Measurements from ENCODE around the gene SPATA31C1.
"Not testable (repeated sequence)": the region's sequence is repeated elsewhere in the genome, so short reads cannot be mapped to it uniquely, and the experiment has no call there.

SPATA31C1 gene

GRCh38 chr9:87886210-87886932 is 31.4 kb upstream of the SPATA31C1 start:
- no peak overlapping the region for H3K4me3 ChIP-seq (ENCODE audit: low read depth, low read length)

DNA sequence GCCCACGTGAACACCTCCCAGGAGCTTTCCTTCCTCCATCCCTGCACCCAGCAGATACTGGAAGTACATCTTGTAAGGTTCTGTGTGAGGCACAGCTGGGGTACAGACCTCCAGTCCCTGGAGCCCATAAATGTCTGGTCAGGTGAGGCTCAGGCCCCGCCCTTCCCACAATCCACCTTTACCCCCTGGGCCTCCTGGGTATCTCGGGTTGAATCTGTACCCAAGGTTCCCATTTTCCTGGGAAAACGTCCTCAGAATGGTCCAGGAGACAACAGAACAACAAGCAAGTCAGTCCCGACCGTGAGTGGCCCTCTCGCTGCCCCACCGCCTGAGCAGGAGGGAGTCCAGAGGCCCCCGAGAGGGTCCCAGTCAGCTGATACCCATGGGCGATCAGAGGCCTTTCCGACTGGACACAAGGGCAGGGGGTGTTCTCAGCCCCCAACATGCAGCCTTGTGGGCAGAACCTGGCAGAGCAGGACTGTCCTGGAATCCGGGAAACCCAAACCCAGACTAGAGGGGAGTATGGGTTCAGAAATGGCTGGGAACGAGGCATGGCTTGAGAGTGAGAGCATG is 30.7 kb upstream of the SPATA31C1 start:
- H3K4me3 ChIP-seq (ENCODE audit: low read depth, low read length) = no peak overlapping the region

- no peak overlapping the region for H3K4me3 ChIP-seq (ENCODE audit: low read depth, low read length)
These were observed 29.9 kb upstream of the SPATA31C1 start for GRCh38 chr9:87887661-87888480.

GRCh38 chr9:87888501-87888900 is 29.3 kb upstream of the SPATA31C1 start:
- no peak overlapping the region for H3K4me3 ChIP-seq (ENCODE audit: low read depth, low read length)

DNA sequence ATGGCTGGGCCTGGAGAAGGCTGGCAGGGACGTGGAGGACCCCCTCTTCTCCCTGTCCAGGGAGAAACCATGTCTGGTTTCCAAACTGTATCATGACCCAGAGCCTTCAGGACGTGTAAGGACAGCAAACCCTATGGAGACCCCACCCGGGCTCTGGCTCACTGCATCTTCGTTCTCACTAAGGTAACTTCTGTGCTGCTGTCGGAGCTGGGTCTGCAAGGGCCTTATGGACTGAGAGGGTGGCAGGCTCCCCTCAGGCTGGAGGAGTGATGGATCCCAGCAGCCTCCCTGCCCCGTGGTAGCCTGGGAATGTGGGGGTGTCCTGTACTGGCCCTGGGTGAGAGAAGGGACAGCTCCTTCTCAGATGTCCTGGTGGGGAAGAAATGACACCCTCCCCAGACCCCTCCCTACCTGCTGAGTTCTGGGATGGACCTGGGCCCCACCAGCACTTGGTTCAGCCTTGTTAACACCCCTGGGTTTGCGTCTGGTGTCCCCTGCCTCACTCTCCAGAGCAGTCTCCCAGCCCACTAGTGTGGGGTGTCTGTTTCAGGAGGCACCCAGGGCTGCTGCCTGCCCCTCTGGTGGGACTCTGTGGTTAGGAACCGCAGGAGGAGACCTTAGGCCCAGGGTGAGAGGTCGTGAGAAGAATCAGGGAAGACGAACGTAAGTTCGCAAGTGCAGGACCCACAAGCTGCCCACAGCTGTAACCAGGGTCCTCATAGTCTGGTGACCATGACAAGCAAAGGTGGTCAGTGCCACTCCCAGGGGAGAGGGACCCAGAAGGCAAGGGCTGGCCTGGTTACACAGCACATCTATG is 28.5 kb upstream of the SPATA31C1 start:
- H3K4me3 ChIP-seq (ENCODE audit: low read depth, low read length) = no peak overlapping the region

GRCh38 chr9:87889882-87890252 is 27.9 kb upstream of the SPATA31C1 start:
- H3K4me3 ChIP-seq (ENCODE audit: low read depth, low read length) = no peak overlapping the region

- H3K4me3 ChIP-seq (ENCODE audit: low read depth, low read length) = no peak overlapping the region
These were observed 26.9 kb upstream of the SPATA31C1 start for GRCh38 chr9:87890837-87891236.

DNA sequence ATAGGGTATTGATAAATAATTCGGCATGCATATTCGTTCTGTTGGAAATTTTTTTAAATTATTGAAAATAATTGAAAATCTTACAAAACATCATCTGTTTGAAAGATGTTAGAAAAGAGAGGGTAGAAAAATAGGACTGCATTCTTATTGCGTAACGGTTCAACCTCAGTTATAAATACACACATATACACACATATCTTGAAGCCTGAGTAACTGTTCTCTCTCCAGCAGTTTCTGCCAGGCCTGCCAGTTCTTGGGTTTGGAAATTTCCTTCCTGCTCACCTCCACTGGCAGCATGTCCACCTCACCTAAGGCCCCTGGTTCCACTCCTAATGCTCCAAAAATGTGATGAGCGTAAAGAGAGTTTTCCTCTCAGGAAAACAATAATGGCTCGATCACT is 26.0 kb upstream of the SPATA31C1 start:
- H3K4me3 ChIP-seq (ENCODE audit: low read depth, low read length) = no peak overlapping the region

DNA sequence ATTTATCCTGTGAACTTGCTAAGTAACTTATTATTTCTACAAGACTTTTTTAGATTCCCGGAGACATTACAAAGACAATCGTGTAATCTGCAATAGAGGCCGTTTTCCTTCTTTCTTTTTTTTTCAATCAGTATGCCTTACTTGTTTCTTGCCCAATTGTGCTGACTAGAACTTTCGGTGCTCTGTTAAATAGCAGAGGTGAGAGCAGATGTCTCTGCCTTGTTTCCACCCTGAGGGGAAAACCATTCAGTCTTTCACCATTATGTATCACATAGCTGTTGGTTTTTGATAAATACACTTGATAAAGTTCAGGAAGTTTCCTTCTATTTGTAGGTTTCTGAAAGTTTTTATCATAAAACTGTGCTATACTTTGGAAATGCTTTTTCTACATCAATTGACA is 24.8 kb upstream of the SPATA31C1 start:
- no peak overlapping the region for H3K4me3 ChIP-seq (ENCODE audit: low read depth, low read length)

- no peak overlapping the region for H3K4me3 ChIP-seq (ENCODE audit: low read depth, low read length)
These were observed 22.6 kb upstream of the SPATA31C1 start for GRCh38 chr9:87894998-87895625.

DNA sequence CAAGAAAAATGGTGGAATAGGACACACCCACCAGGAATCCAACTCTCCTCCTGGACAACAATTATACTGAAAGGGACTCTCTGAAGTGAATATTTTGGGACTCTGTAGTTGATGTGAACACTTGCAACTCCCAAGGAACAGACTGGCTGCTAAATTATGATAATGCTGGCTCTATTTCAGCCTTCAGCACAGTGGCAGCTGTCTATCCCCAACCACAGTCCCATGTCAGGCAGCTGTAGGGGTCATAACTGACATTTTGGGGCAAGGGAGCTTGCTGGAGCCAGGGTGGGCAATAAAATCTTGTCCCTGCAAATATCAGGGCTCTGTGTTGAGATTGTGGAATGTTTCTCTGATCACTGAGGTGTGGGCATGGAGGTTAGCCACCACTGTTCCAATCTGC is 20.9 kb upstream of the SPATA31C1 start:
- no peak overlapping the region for H3K4me3 ChIP-seq (ENCODE audit: low read depth, low read length)

DNA sequence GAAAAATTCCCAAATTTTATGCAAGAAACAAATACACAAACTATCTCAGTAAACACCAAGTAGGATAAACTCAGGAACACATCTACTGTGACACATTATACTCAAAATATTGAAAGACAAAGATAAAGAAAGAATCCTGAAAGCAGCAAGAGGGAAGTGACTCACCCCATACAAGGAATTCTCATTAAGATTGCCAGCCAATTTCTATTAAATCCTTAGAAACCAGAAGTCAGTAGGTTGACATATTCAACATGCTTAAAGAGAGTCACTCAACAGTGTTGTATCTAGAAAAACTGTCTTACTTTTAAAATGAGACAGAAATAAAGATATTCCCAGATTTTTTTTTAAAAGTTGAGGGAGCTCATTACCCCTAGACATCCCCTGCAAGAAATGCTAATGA is 19.6 kb upstream of the SPATA31C1 start:
- H3K4me3 ChIP-seq (ENCODE audit: low read depth, low read length) = no peak overlapping the region

- not testable (repeated sequence) for H3K4me3 ChIP-seq (ENCODE audit: low read depth, low read length)
These were observed 15.4 kb upstream of the SPATA31C1 start for GRCh38 chr9:87902371-87902770.

- no peak overlapping the region for H3K4me3 ChIP-seq (ENCODE audit: low read depth, low read length)
These were observed 8.3 kb upstream of the SPATA31C1 start for GRCh38 chr9:87909310-87910041.

GRCh38 chr9:87910821-87911220 is 6.9 kb upstream of the SPATA31C1 start:
- no peak overlapping the region for H3K4me3 ChIP-seq (ENCODE audit: low read depth, low read length)

GRCh38 chr9:87919013-87919412 is 1.3 kb downstream of the SPATA31C1 start:
- H3K4me3 ChIP-seq (ENCODE audit: low read depth, low read length) = not testable (repeated sequence)

- not testable (repeated sequence) for H3K4me3 ChIP-seq (ENCODE audit: low read depth, low read length)
These were observed 3.8 kb downstream of the SPATA31C1 start for GRCh38 chr9:87921561-87921960.

DNA sequence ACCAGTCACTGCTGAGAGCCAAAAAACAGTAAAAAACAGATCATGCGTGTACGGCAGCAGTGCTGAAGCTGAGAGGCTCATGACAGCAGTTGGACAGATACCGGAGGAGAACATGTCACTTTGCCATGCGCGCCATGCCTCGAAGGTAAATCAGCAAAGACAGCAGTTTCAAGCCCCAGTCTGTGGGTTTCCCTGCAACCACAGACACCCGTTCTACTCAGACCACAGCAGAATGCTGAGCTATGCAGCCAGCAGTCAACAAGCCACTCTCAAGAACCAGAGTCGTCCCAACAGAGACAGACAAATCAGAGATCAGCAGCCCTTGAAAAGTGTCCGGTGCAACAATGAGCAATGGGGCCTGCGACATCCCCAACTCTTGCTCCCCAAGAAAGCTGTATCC is 5.2 kb downstream of the SPATA31C1 start:
- not testable (repeated sequence) for H3K4me3 ChIP-seq (ENCODE audit: low read depth, low read length)

DNA sequence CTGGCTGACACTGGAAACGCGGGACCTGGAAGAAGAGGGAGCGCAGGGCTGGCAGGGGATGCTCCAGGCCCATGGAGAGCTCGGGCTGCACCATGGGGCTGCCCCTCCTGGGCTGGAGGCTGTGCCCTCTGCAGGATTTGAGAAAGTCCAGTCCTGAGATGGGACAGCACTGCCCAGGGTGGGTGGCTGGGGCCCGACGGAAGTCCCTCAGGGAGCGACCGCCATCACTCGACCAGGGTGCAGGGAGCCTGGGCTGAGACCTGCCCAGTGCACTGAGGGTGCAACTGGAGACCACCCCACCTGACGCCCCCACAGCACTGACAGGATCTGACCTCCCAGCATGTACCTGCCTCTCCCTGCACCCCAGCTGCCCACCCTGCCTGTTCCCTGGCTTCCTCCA is 7.1 kb downstream of the SPATA31C1 start:
- H3K4me3 ChIP-seq (ENCODE audit: low read depth, low read length) = not testable (repeated sequence)

GRCh38 chr9:87929152-87929551 is 11.4 kb downstream of the SPATA31C1 start:
- H3K4me3 ChIP-seq (ENCODE audit: low read depth, low read length) = not testable (repeated sequence)
